ENCODE data around the gene FOXP1.

Gene FOXP1

DNA sequence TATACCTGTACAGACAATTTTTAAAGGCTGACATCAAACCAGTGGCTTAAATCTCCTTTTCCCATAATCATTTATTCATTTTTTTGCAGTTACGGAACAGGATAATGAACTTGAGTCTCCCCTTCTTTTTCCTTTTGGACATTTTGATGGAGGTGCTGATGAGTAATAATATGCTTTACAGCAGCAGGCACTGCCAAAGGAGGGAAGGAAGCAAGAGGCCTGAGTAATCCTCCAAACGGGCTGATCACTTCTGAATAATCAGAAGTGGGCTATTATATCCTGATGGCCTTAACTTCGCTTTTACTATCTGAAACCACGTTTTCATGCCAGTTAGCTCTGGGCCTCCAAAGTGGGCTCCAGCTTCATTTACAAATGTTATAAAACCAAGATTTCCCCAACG lies 527.2 kb downstream of the FOXP1 start:
- Histone ChIP-seq H3K4me1 (ENCODE audit: insufficient read depth, low read length) (peaks cover 96% of the 10 kb centered on the region), H3K36me3 (ENCODE audit: insufficient read depth, low read length) (no peaks in the 10 kb centered on the region)

GRCh38 chr3:71055257-71056001 lies 528.1 kb downstream of the FOXP1 start:
- H3K4me1 ChIP-seq (ENCODE audit: insufficient read depth, low read length), result peaks cover 96% of the 10 kb centered on the region
- no peak overlapping the region for H3K9ac ChIP-seq (ENCODE audit: low read depth, low read length)
- no peaks in the 10 kb centered on the region for H3K36me3 ChIP-seq (ENCODE audit: insufficient read depth, low read length)
- H3K9me3 ChIP-seq (ENCODE audit: control insufficient read depth, insufficient read depth, low read length), result no peaks in the 10 kb centered on the region

More for the DNA sequence above, 527.2 kb downstream of the FOXP1 start:
- no peak overlapping the region for H3K9ac ChIP-seq (ENCODE audit: low read depth, low read length)
- H3K9me3 ChIP-seq (ENCODE audit: control insufficient read depth, insufficient read depth, low read length), result no peaks in the 10 kb centered on the region

DNA sequence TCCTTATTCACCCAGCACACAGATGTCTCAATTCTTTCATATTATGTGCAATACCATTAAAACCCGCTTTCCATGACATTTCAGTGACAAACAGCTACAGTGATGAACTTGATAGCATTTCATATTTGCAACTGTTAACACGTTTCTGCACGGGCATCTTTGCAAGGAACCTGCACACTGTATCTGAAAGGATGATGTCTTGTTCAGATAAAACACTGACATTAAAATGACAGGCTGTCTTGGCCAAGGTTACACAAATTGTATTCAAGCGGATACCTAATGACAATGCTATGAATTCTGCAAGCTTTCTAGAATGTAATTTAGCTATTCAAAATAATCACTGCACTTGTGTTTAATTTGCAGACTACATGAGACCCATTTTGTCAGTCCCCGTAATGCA lies 529.2 kb downstream of the FOXP1 start:
- Histone ChIP-seq H3K9me3 (ENCODE audit: control insufficient read depth, insufficient read depth, low read length) (no peaks in the 10 kb centered on the region), H3K36me3 (ENCODE audit: insufficient read depth, low read length) (no peaks in the 10 kb centered on the region), H3K9ac (ENCODE audit: low read depth, low read length) (no peak overlapping the region), H3K4me1 (ENCODE audit: insufficient read depth, low read length) (peaks cover 95% of the 10 kb centered on the region)

- H3K4me1 ChIP-seq (ENCODE audit: insufficient read depth, low read length), result peaks cover 92% of the 10 kb centered on the region
- no peak overlapping the region for H3K9ac ChIP-seq (ENCODE audit: low read depth, low read length)
- H3K9me3 ChIP-seq (ENCODE audit: control insufficient read depth, insufficient read depth, low read length), result no peaks in the 10 kb centered on the region
- H3K36me3 ChIP-seq (ENCODE audit: insufficient read depth, low read length), result no peaks in the 10 kb centered on the region
Observed at GRCh38 chr3:71053495-71053894, 530.0 kb downstream of the FOXP1 start.

GRCh38 chr3:71052716-71053115 lies 530.8 kb downstream of the FOXP1 start:
- Histone ChIP-seq H3K9ac (ENCODE audit: low read depth, low read length) (no peak overlapping the region), H3K4me1 (ENCODE audit: insufficient read depth, low read length) (peaks cover 92% of the 10 kb centered on the region), H3K9me3 (ENCODE audit: control insufficient read depth, insufficient read depth, low read length) (no peaks in the 10 kb centered on the region), H3K36me3 (ENCODE audit: insufficient read depth, low read length) (no peaks in the 10 kb centered on the region)

DNA sequence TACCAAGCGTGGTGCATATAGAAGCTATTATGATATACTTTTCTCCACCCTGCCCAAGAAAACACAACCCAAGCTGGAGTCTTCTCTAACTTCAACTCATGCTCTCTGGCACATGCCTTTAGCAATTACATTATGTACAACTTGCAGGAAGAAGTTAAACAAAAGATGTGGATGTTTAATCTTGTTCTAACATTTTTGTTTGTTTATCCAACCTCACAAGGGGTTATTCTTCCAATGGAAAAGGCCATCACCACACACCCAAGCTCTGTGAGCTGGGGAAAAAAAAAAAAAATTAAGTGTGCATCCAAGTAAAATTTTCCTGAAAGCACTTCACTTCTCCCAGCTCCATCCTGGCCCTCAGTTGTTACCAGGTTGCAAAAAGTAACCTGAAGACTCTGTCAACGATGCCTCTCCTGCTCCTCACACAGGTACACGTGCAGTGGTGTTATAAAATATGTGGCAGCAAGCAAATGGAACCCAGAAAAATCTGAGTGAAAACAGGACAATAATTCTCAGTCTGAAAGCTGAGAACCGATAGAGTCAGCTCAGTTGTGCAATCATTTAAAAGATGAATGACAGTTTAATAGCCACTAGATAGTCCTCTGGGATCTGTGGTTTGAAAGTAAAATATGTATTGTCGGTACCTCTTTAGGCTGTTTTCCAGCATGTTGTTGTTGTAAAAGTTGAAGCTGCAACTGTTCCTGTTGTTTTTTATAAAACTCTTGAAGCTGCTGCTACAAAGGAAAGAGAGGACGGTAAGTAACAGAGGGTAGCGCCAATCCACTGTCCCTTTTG lies 531.4 kb downstream of the FOXP1 start:
- no peaks in the 10 kb centered on the region for H3K9me3 ChIP-seq (ENCODE audit: control insufficient read depth, insufficient read depth, low read length)
- peaks cover 94% of the 10 kb centered on the region for H3K4me1 ChIP-seq (ENCODE audit: insufficient read depth, low read length)
- H3K36me3 ChIP-seq (ENCODE audit: insufficient read depth, low read length), result no peaks in the 10 kb centered on the region
- no peak overlapping the region for H3K9ac ChIP-seq (ENCODE audit: low read depth, low read length)

DNA sequence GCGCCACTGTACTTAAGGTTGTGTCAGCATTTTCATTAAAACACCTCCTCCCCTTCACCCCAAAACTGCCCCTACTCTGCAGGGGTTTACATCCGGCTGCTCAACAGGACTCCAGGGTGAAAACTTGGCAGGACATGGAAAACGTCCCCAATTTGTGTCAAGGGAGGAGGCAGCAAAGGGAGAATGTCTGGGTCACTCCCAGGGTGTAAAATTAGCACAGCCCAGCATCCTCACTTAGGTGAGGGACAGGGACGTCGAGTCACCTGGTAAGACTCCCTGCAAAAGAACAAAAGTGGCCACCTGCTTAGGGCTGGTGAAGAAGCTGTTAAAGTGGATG lies 532.3 kb downstream of the FOXP1 start:
- H3K9ac ChIP-seq (ENCODE audit: low read depth, low read length), result no peak overlapping the region
- H3K36me3 ChIP-seq (ENCODE audit: insufficient read depth, low read length), result no peaks in the 10 kb centered on the region
- H3K4me1 ChIP-seq (ENCODE audit: insufficient read depth, low read length), result peaks cover 93% of the 10 kb centered on the region
- H3K9me3 ChIP-seq (ENCODE audit: control insufficient read depth, insufficient read depth, low read length), result no peaks in the 10 kb centered on the region

DNA sequence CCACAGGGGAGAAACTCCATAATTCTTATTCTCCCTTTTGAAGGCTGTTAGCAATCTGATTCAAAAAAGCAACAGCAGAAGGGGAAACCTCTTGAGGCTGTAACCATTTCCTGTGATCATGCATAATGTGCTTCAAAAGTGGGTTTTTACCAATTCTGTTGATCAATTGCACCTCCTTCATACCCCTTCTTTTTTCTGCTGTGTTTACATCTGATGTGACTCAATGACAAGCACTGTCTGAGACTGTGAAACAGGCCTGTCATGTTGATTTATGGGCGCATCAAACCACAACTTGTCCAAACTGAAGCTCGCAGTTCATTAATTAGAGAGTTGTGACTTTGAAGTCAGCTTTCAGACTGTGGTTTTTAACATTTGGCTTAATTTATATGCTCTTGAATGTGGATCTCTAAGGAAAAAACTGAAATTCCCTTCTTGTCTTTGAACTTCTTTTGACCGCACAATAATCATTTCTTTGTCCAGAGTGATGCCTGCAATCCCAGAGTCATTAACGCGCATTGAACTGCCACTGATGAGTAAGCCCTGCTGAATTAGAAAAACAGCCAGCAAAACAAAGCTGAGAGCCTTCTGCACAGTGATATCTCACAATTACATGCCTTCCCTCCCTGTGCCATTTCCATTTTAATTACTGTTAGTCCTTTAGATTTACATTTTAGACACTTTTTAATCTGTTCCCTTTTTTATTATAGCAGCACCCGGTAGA lies 532.8 kb downstream of the FOXP1 start:
- no peaks in the 10 kb centered on the region for H3K9me3 ChIP-seq (ENCODE audit: control insufficient read depth, insufficient read depth, low read length)
- H3K9ac ChIP-seq (ENCODE audit: low read depth, low read length), result no peak overlapping the region
- peaks cover 88% of the 10 kb centered on the region for H3K4me1 ChIP-seq (ENCODE audit: insufficient read depth, low read length)
- no peaks in the 10 kb centered on the region for H3K36me3 ChIP-seq (ENCODE audit: insufficient read depth, low read length)

- H3K36me3 ChIP-seq (ENCODE audit: insufficient read depth, low read length), result no peaks in the 10 kb centered on the region
Observed at GRCh38 chr3:71050166-71050537, 533.4 kb downstream of the FOXP1 start.

GRCh38 chr3:71048948-71049347 lies 534.6 kb downstream of the FOXP1 start:
- no peaks in the 10 kb centered on the region for H3K9me3 ChIP-seq (ENCODE audit: control insufficient read depth, insufficient read depth, low read length)
- no peaks in the 10 kb centered on the region for H3K36me3 ChIP-seq (ENCODE audit: insufficient read depth, low read length)
- no peak overlapping the region for H3K9ac ChIP-seq (ENCODE audit: low read depth, low read length)
- peaks cover 72% of the 10 kb centered on the region for H3K4me1 ChIP-seq (ENCODE audit: insufficient read depth, low read length)

More at GRCh38 chr3:71050166-71050537, 533.4 kb downstream of the FOXP1 start:
- Histone ChIP-seq H3K9ac (ENCODE audit: low read depth, low read length) (no peak overlapping the region), H3K9me3 (ENCODE audit: control insufficient read depth, insufficient read depth, low read length) (no peaks in the 10 kb centered on the region), H3K4me1 (ENCODE audit: insufficient read depth, low read length) (peaks cover 82% of the 10 kb centered on the region)

- Histone ChIP-seq H3K9me3 (ENCODE audit: control insufficient read depth, insufficient read depth, low read length) (no peaks in the 10 kb centered on the region), H3K36me3 (ENCODE audit: insufficient read depth, low read length) (no peaks in the 10 kb centered on the region), H3K9ac (ENCODE audit: low read depth, low read length) (no peak overlapping the region), H3K4me1 (ENCODE audit: insufficient read depth, low read length) (peaks cover 61% of the 10 kb centered on the region)
Observed at GRCh38 chr3:71047616-71048531, 535.7 kb downstream of the FOXP1 start.

GRCh38 chr3:71046791-71047190 lies 536.7 kb downstream of the FOXP1 start:
- Histone ChIP-seq H3K4me1 (ENCODE audit: insufficient read depth, low read length) (peaks cover 50% of the 10 kb centered on the region), H3K9me3 (ENCODE audit: control insufficient read depth, insufficient read depth, low read length) (no peaks in the 10 kb centered on the region), H3K36me3 (ENCODE audit: insufficient read depth, low read length) (no peaks in the 10 kb centered on the region), H3K9ac (ENCODE audit: low read depth, low read length) (no peak overlapping the region)

DNA sequence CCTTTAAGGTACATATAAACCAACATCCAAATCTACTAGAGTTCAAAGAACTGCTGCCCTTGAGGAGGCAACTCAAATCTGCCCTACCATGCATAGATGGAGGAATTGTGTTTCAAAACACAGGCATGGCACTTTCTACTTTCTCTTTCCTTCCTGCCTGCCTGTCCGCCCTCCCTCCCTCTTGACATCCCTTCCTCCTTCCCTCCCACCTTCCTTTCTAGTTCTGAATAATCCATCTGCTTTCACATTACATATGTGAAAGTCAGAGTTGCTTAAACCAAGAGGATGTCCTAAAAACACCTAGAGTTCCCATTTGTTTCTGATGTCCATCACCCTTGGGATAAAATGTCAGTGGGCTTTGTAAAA lies 537.6 kb downstream of the FOXP1 start:
- Histone ChIP-seq H3K9me3 (ENCODE audit: control insufficient read depth, insufficient read depth, low read length) (no peaks in the 10 kb centered on the region), H3K36me3 (ENCODE audit: insufficient read depth, low read length) (peaks cover 3% of the 10 kb centered on the region; the same call in 1 of the 2 replicates), H3K9ac (ENCODE audit: low read depth, low read length) (no peak overlapping the region), H3K4me1 (ENCODE audit: insufficient read depth, low read length) (peaks cover 42% of the 10 kb centered on the region)
